Stimulated activated CD4-positive, alpha-beta T cell treated with anti-CD3 and anti-CD28 coated beads, TNF-alpha, amount 100 ng/mL, for 4 hours (primary cell): ENCODE measurements around the gene FAM83D.

ENCODE experiments used
- DNase-seq, 3 experiments: peaks; one replicate each; pipeline ENCODE4 v3.0.0-alpha.2; 2020; ENCODE audit warnings: low read depth in 3 of 3

Gene FAM83D

GRCh38 chr20:38895098-38895949 is 30.9 kb upstream of the FAM83D start:
- no peak for DNase-seq

DNA sequence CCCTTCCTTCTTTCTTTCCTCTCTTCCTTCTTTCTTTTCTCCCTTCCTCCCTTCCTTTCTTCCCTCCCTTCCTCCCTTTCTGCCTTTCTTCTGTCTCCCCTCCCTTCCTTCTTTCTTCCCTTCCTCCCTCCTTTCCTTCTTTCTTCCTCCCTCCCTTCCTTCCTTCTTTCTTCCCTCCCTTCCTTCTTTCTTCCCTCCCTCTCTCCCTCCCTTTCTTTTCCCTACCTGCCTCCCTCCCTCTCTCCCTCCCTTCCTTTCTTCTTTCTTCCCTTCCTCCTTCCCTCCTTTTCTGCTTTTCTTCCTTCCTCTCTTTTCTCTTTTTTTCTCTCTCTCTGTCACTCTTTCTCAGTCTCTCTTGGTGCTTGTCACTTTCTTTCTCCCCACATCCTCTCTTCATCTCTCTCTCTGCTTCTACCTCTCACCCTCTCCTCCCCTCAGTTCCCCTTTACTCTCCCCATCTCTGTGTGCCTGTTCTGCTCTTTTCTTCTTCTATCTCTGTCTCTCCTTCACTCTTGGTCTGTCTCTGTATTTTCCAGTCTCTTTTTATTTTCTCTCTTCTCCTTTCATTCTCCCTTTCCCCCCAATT is 30.1 kb upstream of the FAM83D start:
- DNase-seq = no peak

DNA sequence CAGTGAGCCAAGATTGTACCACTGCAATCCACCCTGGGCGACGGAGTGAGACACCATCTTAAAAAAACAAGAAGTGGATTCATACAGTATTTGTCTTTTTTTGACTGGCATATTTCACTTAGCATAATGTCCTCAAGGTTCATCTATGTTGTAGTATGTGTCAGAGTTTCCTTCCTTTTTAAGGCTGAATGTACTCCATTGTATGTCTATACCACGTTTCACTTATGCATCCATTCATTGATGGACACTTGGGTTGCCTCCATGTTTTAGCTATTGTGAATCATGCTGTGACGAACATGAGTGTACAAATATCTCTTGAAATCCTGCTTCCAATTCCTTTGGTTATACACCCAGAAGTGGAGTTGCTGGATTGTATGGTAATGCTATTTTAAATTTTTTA is 28.9 kb upstream of the FAM83D start:
- no peak for DNase-seq

- no peak for DNase-seq
These were observed 25.6 kb upstream of the FAM83D start for GRCh38 chr20:38900606-38901005.

GRCh38 chr20:38902601-38903000 is 23.6 kb upstream of the FAM83D start:
- DNase-seq = no peak

DNA sequence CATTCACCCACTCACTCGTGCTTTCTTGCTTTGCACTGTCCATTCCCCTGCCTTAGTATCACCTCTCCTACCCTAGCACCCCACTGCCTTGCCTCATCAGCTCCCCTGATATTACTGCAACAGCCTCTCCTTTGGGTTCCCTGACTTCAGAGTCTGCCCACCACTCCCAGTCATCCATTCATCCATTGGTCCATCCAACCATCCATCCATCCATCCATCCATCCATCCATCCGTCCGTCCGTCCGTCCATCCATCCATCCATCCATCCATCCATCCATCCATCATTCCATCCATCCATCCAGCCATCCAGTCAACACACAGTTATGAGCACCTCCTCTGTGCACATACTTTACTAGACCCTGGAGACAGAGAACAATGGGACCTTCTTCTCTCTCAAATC is 22.9 kb upstream of the FAM83D start:
- DNase-seq = no peak

DNA sequence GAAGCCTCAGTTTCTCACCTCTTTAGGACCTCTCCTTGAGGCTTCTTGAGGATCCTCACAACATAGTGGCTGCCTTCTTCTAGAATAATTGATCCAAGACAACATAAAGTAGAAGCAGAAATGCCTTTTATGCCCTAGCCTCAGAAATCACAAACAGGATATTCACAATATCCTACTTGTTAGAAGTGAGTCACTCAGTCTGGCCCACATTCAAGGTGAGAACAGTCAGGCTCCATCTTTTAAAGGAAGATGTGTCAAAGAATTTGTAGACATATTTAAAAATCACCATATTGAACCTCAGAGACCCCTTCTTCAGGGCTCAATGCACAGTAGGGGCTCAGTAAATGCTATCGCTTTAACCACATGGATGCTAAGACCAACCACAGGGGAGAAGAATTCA is 20.8 kb upstream of the FAM83D start:
- no peak for DNase-seq

GRCh38 chr20:38907918-38908677 is 18.1 kb upstream of the FAM83D start:
- no peak for DNase-seq

DNA sequence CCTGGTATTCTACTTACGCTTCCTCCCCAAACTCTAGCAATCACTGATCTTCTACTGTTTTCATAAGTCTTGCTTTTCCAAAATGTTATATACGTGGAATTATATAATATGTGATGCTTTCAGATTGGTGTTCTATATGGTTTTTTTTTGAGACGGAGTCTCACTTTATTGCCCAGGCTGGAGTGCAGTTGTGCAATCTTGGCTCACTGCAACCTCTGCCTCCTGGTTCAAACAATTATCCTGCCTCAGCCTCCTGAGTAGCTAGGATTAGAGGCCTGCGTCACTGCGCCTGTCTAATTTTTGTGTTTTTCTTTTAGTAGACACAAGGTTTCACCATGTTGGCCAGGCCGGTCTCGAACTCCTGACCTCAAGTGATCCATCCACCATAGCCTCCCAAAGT is 10.9 kb upstream of the FAM83D start:
- DNase-seq = no peak

DNA sequence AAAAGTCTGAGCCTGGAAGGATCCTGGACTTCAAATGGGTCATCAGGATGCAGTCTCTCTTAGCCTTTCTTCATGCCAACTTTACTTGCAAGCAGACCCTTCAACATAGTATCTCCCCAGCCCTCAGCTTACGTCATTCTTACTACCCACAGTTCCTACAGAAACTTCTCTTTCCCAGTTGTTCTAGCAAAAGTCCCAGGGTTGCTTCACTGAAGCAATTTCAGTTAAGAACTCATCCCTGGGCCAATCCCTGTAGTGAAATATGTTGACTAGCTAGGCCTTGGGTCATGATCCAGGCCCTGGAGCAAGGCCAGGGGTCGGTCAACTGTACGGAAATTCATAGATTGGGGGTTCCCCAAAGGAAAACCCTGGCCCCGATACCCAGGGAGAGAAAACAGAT is 8.6 kb upstream of the FAM83D start:
- DNase-seq = no peak

GRCh38 chr20:38918172-38918571 is 8.0 kb upstream of the FAM83D start:
- no peak for DNase-seq

- DNase-seq = no peak
These were observed 6.5 kb upstream of the FAM83D start for GRCh38 chr20:38919683-38920082.

GRCh38 chr20:38920411-38920810 is 5.8 kb upstream of the FAM83D start:
- no peak for DNase-seq

DNA sequence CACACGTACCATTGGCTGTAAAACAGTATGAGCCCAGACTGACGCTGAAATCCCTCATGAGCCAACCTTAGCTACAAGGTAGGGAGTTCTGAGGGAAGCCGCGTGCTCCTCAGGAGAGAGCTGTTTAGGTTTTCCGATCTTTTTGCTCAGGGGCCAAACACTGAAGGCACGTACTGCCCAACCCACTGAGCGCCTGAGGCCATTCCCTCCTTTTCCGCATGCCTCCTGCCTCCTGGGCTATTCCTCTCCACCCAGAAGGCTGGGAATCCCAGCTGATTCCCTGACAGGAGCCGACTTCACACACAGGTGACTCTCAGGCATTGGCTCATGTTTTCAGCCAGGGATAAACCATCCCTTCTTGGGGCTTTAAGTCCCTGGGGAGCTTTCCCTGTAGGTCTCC is 5.4 kb upstream of the FAM83D start:
- DNase-seq = no peak

DNA sequence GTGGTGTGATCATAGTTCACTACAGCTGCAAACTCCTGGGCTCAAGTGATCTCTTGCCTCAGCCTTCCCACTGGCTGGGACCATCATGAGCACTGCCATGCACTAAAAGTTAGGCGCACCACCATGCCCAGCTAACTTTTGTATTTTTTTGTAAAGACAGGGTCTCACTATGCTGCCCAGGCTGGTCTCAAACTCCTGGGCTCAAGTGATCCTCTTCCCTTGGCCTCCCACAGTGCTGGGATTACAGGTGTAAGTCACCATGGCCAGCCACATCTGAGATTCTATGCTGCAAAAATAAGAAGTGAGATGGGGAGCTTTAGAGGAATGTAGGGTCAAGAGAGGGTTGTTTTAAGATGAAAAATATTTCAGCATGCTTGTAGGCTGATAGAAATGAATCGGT is 1.5 kb upstream of the FAM83D start:
- DNase-seq = no peak

DNA sequence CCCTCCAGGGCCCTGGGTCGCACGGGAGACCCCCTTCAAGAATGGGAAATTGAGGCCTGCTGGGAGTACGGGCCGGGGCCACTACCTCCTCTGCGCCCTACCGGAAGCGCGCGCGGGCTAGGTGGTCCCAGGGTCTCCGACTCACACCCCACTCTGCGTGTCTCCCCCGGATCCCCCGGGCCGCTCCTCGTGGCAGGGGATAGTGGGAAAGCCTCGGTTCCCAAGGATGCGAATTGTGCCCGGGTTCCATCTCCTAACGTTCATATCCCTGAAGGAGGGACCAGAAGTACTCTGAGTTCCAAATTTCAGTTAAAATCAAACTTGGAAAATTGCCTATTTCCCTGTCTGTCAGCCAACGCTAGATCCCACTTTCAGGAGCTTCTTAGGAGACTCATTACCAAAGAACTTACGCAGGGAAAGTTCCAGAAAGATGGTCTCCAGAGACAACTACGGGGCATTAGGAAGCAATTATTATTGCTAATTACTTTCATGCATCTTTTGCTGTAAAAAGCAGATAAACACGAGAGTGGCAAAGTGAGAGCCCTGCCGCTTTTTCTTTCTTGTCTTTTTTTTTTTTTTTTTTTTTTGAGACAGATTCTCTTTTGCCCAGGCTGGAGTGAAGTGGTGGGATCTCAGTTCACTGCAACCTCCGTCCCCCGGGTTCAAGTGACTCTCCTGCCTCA is 858 bp downstream of the FAM83D start:
- no peak for DNase-seq

DNA sequence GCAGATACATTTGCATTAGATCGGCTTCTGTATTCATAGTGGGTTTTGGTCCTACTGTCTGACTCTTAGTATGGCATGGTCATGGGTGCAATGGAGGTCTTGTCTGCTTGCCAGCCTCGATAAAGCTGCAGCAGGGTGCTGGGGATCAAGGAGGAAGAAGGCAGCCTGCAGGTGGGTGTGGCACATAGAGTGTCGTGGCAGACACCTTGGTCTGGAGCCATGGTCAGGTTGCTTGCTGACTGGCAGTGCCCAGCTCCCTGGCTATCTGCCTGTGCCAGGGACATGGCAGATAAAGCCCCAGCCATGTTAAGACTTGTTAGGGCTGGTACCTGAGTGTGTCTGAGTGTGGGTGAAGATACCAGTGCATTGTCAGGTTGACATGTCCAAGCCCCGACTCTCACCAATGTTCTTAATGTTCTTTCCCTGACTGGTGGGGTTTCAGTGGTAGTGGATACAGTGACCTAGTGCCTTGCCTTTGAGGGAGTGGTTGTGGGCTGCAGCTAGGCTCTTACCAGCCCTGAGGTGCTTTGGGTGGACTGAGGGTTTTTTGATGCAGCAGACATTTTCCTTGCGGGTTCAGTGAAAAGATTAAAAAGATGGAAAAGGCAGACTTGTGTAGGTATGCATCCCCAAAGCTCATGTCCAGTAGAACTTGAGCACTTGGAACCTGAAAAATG is 1.8 kb downstream of the FAM83D start:
- no peak for DNase-seq

- DNase-seq = no peak
These were observed 4.0 kb downstream of the FAM83D start for GRCh38 chr20:38930242-38930569.

DNA sequence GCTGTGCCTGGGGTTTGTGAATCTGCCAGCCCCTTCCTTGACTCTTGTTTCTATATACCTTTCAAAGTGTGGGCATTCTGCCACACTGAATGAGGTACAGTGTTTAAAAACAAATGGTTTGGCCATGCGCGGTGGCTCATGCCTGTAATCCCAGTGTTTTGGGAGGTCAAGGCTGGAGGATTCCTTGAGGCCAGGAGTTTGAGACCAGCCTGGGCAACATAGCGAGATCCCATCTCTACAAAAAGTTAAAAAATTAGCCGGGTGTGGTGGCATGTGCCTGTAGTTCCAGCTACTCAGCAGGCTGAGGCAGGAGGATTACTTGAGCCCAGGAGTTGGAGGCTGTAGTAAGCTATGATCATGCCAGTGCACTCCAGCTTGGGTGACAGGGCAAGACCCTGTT is 5.8 kb downstream of the FAM83D start:
- DNase-seq = no peak

DNA sequence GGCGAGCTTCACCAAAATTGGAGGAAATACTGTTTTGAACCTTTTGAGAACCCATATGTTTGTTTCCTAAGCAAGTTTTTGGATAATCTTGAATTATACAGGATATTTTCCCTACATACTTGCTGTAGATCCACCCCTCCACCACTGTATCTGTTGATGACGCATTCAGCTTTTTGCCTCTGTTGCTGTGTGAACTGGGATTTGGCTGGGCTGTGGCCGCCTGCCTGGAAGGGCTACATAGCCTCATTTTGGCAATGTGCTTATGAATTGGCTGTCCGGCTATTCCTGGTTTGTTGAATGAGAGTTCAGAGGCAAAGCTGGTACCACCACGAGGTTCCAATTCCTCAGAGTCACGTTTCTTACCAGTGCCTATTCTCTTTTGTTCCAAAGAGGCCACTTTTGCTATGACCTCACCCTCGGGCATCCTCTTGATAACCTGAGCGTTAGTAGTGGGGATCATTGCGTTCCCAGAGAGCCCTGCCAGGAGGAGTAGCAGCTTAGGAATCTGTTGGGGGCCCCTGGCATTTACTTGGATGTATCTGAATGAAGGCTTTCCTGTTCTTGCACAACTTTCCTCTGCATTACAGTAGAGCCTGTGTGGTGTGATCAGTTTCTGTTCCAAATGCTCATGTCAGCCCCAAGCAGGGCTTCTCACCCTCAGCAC is 6.4 kb downstream of the FAM83D start:
- DNase-seq = no peak

GRCh38 chr20:38934530-38934929 is 8.3 kb downstream of the FAM83D start:
- no peak for DNase-seq
